NCI-H510A treated with DMSO at 0.1 percent for 48 hours (cell line): ENCODE results near the gene XXYLT1.
A peak's percentile ranks its signal among the peaks of the same experiment; 100 is the strongest.

ENCODE experiments used
- DNase-seq: peaks from one replicate; lab custom pipeline; 2025; lab: John Stamatoyannopoulos, UW

Gene XXYLT1

GRCh38 chr3:195077611-195078540 is 193.1 kb downstream of the XXYLT1 start:
- peak; percentile 10 for DNase-seq

- DNase-seq = no peak
Measured at GRCh38 chr3:195076981-195077610, 193.9 kb downstream of the XXYLT1 start.

- no peak for DNase-seq
Measured at GRCh38 chr3:195075941-195076875, 194.8 kb downstream of the XXYLT1 start.

DNA sequence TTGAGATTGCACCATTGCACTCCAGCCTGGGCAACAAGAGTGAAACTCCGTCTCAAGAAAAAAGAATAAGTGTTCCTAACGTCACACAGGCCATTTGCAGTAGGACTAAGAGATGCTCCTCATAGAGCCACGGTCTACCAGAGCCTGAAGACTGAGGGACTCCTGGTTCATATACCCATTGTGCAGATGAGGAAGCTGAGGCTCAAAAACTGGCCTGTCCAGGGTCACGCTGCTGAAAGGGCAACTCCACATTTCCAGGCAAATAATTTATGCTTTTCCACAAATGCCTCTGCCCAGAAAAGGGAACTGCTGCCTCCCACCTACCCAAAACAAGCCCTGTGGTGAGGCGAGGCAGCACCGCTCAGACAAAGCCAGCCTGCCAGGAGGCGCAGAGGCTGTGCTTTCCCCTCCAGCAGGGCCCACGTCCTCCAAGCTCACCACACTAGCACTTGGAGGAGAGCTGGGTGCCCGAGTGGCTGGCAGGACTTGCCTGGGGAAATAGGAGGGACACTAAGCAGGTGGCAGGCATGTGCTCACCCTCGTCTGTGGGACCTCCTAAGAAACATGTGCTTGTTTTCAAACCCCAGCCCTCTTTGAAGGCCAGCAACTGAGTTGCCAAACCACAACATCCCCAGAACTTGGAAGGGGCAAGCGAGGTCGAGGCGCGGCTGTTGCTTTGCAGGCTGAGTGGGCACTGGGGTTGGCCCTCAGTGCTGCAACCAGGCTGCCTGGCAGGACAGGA is 195.6 kb downstream of the XXYLT1 start:
- no peak for DNase-seq

- DNase-seq = no peak
Measured at GRCh38 chr3:195073866-195074860, 196.8 kb downstream of the XXYLT1 start.

DNA sequence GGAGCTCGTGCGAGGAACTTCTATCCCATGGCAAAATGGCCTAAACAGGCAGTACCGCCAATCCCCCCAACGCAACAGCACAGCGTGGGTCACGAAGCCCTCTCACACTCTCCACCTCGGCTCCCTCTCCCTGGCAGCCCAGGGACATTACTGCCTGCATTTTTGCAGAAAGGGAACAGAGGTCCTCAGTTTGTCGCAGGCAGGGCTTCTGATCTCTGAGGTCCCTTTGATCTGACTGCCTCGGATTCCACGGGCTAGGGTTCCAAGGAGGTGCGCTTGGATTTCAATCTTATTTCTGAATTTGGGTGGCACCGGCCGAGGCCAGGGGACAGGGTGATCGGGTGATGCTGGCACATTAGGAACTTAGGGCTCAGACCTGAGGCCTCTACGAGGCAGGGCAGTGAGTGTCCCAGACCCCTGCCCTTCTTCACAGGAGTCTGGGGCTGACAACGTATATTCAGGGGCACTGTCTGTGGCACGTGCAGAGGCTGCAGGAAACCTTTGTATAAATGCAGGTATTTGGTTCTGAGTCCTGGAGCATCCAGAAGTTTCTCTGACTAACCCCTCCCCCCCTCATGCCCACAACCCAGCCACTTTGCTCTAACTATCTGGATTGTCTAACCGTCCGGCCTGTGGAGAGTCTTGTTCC is 197.9 kb downstream of the XXYLT1 start:
- DNase-seq = no peak

GRCh38 chr3:195071916-195072820 is 198.8 kb downstream of the XXYLT1 start:
- no peak for DNase-seq

DNA sequence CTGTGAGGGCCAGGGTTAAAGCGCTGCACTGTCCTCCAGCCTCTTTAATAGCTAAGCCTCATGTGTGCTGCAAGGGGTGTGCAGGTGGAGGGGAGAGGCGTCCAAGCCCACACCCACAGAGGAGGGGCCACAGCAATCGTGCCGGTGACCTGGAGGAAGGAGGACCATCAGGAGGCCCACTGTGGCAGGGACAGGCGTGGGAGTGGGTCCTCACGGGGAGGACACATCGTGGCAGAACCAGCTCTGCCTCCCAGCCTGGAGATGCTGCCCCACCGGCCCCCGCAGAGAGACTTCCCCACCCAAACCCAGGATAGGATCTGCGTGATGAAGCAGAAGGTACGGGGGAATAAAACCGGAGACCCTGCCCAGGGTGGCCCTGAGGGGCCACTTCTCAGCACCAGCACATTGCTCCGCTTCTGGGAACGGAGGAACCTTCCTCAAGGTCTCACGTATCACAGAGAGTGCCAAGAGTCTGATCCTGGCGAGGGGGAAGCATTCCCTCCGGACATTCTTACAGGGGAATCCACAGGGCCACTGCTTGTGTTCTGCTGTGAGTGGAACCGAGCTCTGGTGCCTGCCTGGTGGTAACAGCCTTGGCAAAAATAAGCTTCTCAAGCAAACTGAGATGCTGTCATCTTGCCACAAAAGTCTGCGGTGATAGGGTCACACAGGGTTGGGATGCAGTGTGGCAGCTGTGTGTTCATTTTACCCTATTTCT is 199.8 kb downstream of the XXYLT1 start:
- no peak for DNase-seq

GRCh38 chr3:195070336-195070735 is 200.6 kb downstream of the XXYLT1 start:
- DNase-seq = no peak

DNA sequence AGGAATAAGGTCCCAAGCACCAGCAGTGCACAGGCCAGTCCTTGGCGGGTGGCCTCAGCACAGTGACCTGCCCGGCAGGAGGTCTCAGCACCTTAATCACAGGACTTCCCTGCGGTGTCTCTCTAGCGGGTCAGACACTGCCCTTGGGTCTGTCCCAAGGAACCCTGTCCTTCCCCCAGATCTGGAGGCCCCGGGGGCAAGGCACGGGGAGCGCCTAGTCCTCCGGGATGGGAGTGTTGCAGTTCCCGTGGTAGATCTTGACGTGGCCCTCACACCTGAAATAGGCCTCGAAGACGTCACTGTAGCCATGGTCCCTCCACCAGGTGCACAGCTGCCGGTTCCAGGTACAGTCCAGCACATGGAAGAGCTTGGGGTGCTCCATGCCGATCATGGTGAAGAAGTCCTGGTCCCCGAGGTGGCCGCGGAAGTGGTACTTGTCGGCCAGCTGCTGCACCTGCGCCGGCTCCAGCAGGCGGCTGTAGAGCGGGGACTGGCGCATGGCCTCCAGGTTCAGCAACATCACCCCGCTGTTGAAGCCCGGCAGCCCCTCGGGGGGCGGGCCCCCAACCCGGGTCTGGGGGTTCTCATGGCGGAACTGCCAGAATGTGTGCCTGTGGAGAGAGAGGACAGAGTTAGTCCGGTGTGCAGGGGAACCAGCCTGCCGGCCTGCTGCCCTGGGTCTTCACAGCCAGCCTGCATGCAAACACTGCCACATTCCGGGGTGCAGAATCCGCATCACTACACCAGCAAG is 201.3 kb downstream of the XXYLT1 start:
- DNase-seq = no peak

GRCh38 chr3:195068084-195069080 is 202.6 kb downstream of the XXYLT1 start:
- peak; percentile 59 for DNase-seq

- no peak for DNase-seq
Measured at GRCh38 chr3:195066441-195066841, 204.5 kb downstream of the XXYLT1 start.

GRCh38 chr3:195065864-195066185 is 205.1 kb downstream of the XXYLT1 start:
- DNase-seq = no peak

DNA sequence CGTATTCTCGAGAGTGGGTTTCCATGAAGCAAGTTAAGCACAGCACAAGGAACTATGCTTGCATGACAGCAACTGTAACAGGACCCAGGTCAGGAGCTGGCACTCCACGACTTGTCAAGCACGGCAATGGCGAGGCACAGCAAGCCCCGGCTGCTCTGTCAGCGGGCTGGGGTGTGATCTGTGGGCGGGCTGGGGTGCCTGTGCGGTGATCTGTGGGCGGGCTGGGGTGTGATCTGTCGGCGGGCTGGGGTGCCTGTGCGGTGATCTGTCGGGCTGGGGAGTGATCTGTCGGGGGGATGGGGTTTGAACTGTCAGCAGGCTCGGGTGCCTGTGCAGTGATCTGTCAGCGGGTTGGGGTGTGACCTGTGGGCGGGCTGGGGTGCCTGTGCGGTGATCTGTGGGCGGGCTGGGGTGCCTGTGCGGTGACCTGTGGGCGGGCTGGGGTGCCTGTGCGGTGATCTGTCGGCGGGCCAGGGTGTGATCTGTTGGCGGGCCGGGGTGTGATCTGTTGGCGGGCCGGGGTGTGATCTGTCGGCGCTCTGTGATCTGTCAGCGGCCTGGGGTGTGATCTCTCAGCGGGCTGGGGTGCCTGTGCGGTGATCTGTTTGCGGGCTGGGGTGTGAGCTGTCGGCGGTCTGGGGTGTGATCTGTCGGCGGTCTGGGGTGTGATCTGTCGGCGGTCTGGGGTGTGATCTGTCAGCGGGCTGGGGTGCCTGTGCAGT is 205.7 kb downstream of the XXYLT1 start:
- DNase-seq = no peak

GRCh38 chr3:195064300-195064931 is 206.5 kb downstream of the XXYLT1 start:
- no peak for DNase-seq
